SK-N-SH (cell line): ENCODE measurements around the gene B4GALNT3. TPM values are rescaled to one million over a fixed set of nuclear protein-coding genes. Genes with fewer than 3 reads are reported as not detected.

ENCODE experiments used
- CTCF ChIA-PET: fragments of 300-600, 350-600 bp; formaldehyde crosslinking; extraction: SDS; loops from one replicate; lab custom pipeline; 2021; lab: Yijun Ruan, JAX
- POLR2A ChIA-PET: fragments of 350-600 bp; sonication (Branson Sonifier 250); formaldehyde crosslinking; extraction: SDS; loops from one replicate; lab custom pipeline; 2020; ENCODE audit warnings: antibody characterized with exemption, inconsistent platforms; lab: Yijun Ruan, JAX
- DNase-seq: peaks from one replicate; pipeline ENCODE4 v3.0.0; 2012
- H2AFZ ChIP-seq: fragments of 200-600 bp; sonication (generic); 2 replicates; pipeline ENCODE4 v1.8.1; 2016; ENCODE audit warnings: antibody characterized with exemption, mild to moderate bottlenecking, low read depth
- H3F3A ChIP-seq: fragments of 200-600 bp; sonication (generic); replicated peaks from 2 replicates; pipeline ENCODE3; 2016; ENCODE audit warnings: antibody characterized with exemption, mild to moderate bottlenecking; ENCODE audit not compliant: insufficient read depth
- H3K27ac ChIP-seq, 2 experiments: fragments of 200-500 bp in 1 of 2; fragments of 200-600 bp in 1 of 2; sonication (Bioruptor generic) in 1 of 2; sonication (generic), shearing (Covaris generic) in 1 of 2; 2 replicates each; pipeline versions ENCODE4 v1.5.1 to v1.6.1; 2014 to 2016; ENCODE audit warnings: low read depth in 2 of 2, inconsistent platforms in 1 of 2, low read length in 1 of 2, mild to moderate bottlenecking in 1 of 2, mixed read lengths in 1 of 2
- H3K27me3 ChIP-seq: fragments of 200-600 bp; sonication (generic), shearing (Covaris generic); 2 replicates; pipeline ENCODE4 v1.6.1; 2016; ENCODE audit warnings: mixed run types; ENCODE audit not compliant: insufficient read depth
- H3K36me3 ChIP-seq, 2 experiments: fragments of 200-500 bp in 1 of 2; fragments of 200-600 bp in 1 of 2; sonication (Bioruptor generic) in 1 of 2; sonication (generic) in 1 of 2; replicated peaks in 1 of 2; 2 replicates each; pipeline versions ENCODE3 to v1.5.1; 2014 to 2016; ENCODE audit warnings: low read length in 1 of 2, mild to moderate bottlenecking in 1 of 2; ENCODE audit not compliant: insufficient read depth in 2 of 2, control insufficient read depth in 1 of 2
- H3K4me1 ChIP-seq, 2 experiments: fragments of 200-500 bp in 1 of 2; fragments of 200-600 bp in 1 of 2; sonication (Bioruptor generic) in 1 of 2; sonication (generic), shearing (Covaris generic) in 1 of 2; 2 replicates each; pipeline versions ENCODE4 v1.5.1 to v1.6.1; 2014 to 2016; ENCODE audit warnings: low read depth in 1 of 2, low read length in 1 of 2, mixed run types in 1 of 2; ENCODE audit not compliant: insufficient read depth in 2 of 2, control insufficient read depth in 1 of 2
- H3K4me2 ChIP-seq: fragments of 200-600 bp; sonication (generic), shearing (Covaris generic); 2 replicates; pipeline ENCODE4 v1.6.1; 2017; ENCODE audit warnings: mixed run types
- H3K4me3 ChIP-seq, 2 experiments: fragments of 200-500 bp in 1 of 2; fragments of 200-600 bp in 1 of 2; sonication (Bioruptor generic) in 1 of 2; sonication (generic), shearing (Covaris generic) in 1 of 2; 2 replicates each; pipeline versions ENCODE4 v1.5.1 to v1.8.1; 2014 to 2016; ENCODE audit warnings: low read depth in 2 of 2, inconsistent platforms in 1 of 2, low read length in 1 of 2, mild to moderate bottlenecking in 1 of 2, mixed read lengths in 1 of 2, moderate library complexity in 1 of 2
- H3K79me2 ChIP-seq: fragments of 200-600 bp; sonication (generic); 2 replicates; pipeline ENCODE4 v1.8.1; 2017; ENCODE audit warnings: mild to moderate bottlenecking; ENCODE audit not compliant: insufficient read depth
- H3K9ac ChIP-seq: fragments of 200-600 bp; sonication (generic); 2 replicates; pipeline ENCODE4 v1.6.1; 2017; ENCODE audit warnings: mixed run types
- H3K9me2 ChIP-seq: fragments of 200-600 bp; sonication (generic); 2 replicates; pipeline ENCODE4 v1.6.1; 2017; ENCODE audit warnings: mixed run types
- H3K9me3 ChIP-seq: fragments of 200-600 bp; sonication (generic); 2 replicates; pipeline ENCODE4 v1.6.1; 2017; ENCODE audit warnings: mixed run types, mild to moderate bottlenecking, moderate library complexity
- H4K20me1 ChIP-seq: fragments of 200-600 bp; sonication (generic); 2 replicates; pipeline ENCODE4 v1.6.1; 2017; ENCODE audit warnings: mild to moderate bottlenecking, mixed run types; ENCODE audit not compliant: insufficient read depth
- CHD2 ChIP-seq: fragments of 150-350 bp; IDR thresholded peaks from 2 replicates; pipeline ENCODE4 v1.6.1; 2018; ENCODE audit warnings: low read length; ENCODE audit not compliant: partially characterized antibody
- ELF1 ChIP-seq: IDR thresholded peaks from 2 replicates; pipeline ENCODE4 v1.4.0; 2012
- EP300 ChIP-seq, 2 experiments: IDR thresholded peaks; 2 replicates each; pipeline versions ENCODE4 v1.4.0 to v1.6.1; 2012; ENCODE audit warnings: borderline replicate concordance in 1 of 2, low read depth in 1 of 2, low read length in 1 of 2
- FOXJ3 ChIP-seq: sonication (generic); formaldehyde crosslinking; IDR thresholded peaks from 2 replicates; pipeline ENCODE4 v1.5.1; 2020; ENCODE audit warnings: mild to moderate bottlenecking, missing genetic modification reagents
- FOXM1 ChIP-seq: IDR thresholded peaks from 2 replicates; pipeline ENCODE4 v1.4.0; 2012; ENCODE audit warnings: low read depth, mild to moderate bottlenecking
- GABPA ChIP-seq: IDR thresholded peaks from 2 replicates; pipeline ENCODE4 v1.4.0; 2012; ENCODE audit warnings: low read depth, mild to moderate bottlenecking
- GATA2 ChIP-seq: sonication (generic); formaldehyde crosslinking; IDR thresholded peaks from 2 replicates; pipeline ENCODE4 v1.5.0; 2020; ENCODE audit warnings: mild to moderate bottlenecking, missing genetic modification reagents
- JUND ChIP-seq: IDR thresholded peaks from 2 replicates; pipeline ENCODE4 v1.4.0; 2012
- MEF2A ChIP-seq: IDR thresholded peaks from 2 replicates; pipeline ENCODE4 v1.4.0; 2012; ENCODE audit warnings: low read depth, borderline replicate concordance
- MXI1 ChIP-seq: IDR thresholded peaks from 2 replicates; pipeline ENCODE4 v1.6.1; 2012; ENCODE audit warnings: mild to moderate bottlenecking, low read depth, low read length, improper control_type of control experiment
- NFIC ChIP-seq: IDR thresholded peaks from 2 replicates; pipeline ENCODE4 v1.4.0; 2012; ENCODE audit warnings: borderline replicate concordance
- PBX3 ChIP-seq: IDR thresholded peaks from 2 replicates; pipeline ENCODE4; 2012
- RFX5 ChIP-seq: IDR thresholded peaks from 2 replicates; pipeline ENCODE4 v1.6.1; 2012; ENCODE audit warnings: mild to moderate bottlenecking, improper control_type of control experiment, low read length
- RXRA ChIP-seq: IDR thresholded peaks from 2 replicates; pipeline ENCODE4 v1.4.0; 2012; ENCODE audit warnings: low read depth, mild to moderate bottlenecking, borderline replicate concordance
- SIN3A ChIP-seq: IDR thresholded peaks from 2 replicates; pipeline ENCODE4 v1.6.1; 2012; ENCODE audit warnings: low read depth, mild to moderate bottlenecking, low read length, moderate library complexity, borderline replicate concordance
- WGBS: methylation state at CpG from one replicate; pipeline ENCODE4 v1.1.6; 2017; ENCODE audit warnings: low lambda C conversion rate; 5-methylcytosine and 5-hydroxymethylcytosine counted together
- polyA plus RNA-seq, 3 experiments: library from polyadenylated mRNA; depleted of rRNA; stranded (reverse); fragments of >200 nt; gene quantifications; 2 replicates each; pipeline ENCODE4 v1.2.3, GENCODE V29; 2012
- TF ChIP-seq, protein P1 (sequence below): IDR thresholded peaks from 2 replicates; pipeline ENCODE4 v1.4.0; 2012; ENCODE audit warnings: low read depth, borderline replicate concordance
- TF ChIP-seq, protein P2 (sequence below): IDR thresholded peaks from 2 replicates; pipeline ENCODE4 v1.6.1; 2012; ENCODE audit warnings: mild to moderate bottlenecking, low read depth, low read length, moderate library complexity

B4GALNT3 gene
- polyA plus RNA-seq, 1 of the 3 experiments (the other 2 are of a cell fraction) = 0.53 TPM

- peaks cover 0 to 17% of the 10 kb centered on the region in 2 experiments; a peak in 2 of 4 replicates for H3K4me1 ChIP-seq
- no peak overlapping the region for H3K4me2 ChIP-seq
- H3K27ac ChIP-seq = no peak overlapping the region
- H3K79me2 ChIP-seq = no peaks in the 10 kb centered on the region
- no peaks in the 10 kb centered on the region for H3F3A ChIP-seq
- ChIA-PET CTCF (interaction anchor here (0.9 to 3.8 kb wide), 5 partner anchors 10 to 235 kb away, joined by 3 to 14 read pairs (median 5); no protein-coding TSS in a partner anchor), POLR2A (interaction anchor here (1.0 kb wide), 1 partner anchor 170 kb away, joined by 3 read pairs; no protein-coding TSS in a partner anchor)
- 82% methylated on average over 4 of the region's 5 CpGs for WGBS
- H3K27me3 ChIP-seq = no peaks in the 10 kb centered on the region
- H3K9me2 ChIP-seq = no peaks in the 10 kb centered on the region
- no peaks in the 10 kb centered on the region for H3K9me3 ChIP-seq
- TF ChIP-seq CHD2 (no peak), MXI1 (no peak), RXRA (no peak), JUND (no peak), ELF1 (no peak), FOXM1 (no peak), SIN3A (no peak), NFIC (no peak), GABPA (no peak), FOXJ3 (no peak), MEF2A (no peak), PBX3 (no peak), GATA2 (CRISPR knock-in tag) (no peak), EP300 (IDR thresholded peaks at IDR 0.05; ENCODE audit: borderline replicate concordance in 1 of 2, low read depth in 1 of 2, low read length in 1 of 2) (no peak), RFX5 (no peak)
- TF ChIP-seq, protein P1, sequence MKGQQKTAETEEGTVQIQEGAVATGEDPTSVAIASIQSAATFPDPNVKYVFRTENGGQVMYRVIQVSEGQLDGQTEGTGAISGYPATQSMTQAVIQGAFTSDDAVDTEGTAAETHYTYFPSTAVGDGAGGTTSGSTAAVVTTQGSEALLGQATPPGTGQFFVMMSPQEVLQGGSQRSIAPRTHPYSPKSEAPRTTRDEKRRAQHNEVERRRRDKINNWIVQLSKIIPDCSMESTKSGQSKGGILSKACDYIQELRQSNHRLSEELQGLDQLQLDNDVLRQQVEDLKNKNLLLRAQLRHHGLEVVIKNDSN = no peak
- TF ChIP-seq, protein P2, sequence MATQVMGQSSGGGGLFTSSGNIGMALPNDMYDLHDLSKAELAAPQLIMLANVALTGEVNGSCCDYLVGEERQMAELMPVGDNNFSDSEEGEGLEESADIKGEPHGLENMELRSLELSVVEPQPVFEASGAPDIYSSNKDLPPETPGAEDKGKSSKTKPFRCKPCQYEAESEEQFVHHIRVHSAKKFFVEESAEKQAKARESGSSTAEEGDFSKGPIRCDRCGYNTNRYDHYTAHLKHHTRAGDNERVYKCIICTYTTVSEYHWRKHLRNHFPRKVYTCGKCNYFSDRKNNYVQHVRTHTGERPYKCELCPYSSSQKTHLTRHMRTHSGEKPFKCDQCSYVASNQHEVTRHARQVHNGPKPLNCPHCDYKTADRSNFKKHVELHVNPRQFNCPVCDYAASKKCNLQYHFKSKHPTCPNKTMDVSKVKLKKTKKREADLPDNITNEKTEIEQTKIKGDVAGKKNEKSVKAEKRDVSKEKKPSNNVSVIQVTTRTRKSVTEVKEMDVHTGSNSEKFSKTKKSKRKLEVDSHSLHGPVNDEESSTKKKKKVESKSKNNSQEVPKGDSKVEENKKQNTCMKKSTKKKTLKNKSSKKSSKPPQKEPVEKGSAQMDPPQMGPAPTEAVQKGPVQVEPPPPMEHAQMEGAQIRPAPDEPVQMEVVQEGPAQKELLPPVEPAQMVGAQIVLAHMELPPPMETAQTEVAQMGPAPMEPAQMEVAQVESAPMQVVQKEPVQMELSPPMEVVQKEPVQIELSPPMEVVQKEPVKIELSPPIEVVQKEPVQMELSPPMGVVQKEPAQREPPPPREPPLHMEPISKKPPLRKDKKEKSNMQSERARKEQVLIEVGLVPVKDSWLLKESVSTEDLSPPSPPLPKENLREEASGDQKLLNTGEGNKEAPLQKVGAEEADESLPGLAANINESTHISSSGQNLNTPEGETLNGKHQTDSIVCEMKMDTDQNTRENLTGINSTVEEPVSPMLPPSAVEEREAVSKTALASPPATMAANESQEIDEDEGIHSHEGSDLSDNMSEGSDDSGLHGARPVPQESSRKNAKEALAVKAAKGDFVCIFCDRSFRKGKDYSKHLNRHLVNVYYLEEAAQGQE = no peak
- no peak for DNase-seq
- no peaks in the 10 kb centered on the region for H4K20me1 ChIP-seq
- H3K4me3 ChIP-seq = no peak overlapping the region
- H2AFZ ChIP-seq = no peak overlapping the region
- no peak overlapping the region for H3K9ac ChIP-seq
- H3K36me3 ChIP-seq = no peaks in the 10 kb centered on the region
These were observed 121.6 kb downstream of the B4GALNT3 start for GRCh38 chr12:581321-581720.
